ENCODE results near the gene TMEM178A.

TMEM178A gene

DNA sequence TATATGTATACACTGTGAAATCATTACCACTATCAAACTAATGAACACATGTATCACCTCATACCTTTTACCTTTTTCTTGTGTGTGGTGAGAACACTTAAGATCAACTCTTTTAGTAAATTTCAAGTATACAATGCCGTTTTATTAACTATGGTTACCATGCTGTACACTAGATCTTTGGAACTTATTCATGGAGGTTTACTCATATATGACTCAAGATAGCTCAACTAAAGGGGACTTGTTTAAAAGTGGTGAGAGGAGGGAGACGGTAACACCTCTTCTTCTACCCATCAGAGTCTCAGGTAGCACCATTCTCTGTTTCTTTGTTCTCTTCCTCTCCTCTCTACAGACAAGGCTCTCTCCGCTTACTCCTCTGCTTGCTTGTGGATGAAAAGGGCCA is 36.1 kb upstream of the TMEM178A start:
- H3K79me2 ChIP-seq (ENCODE audit: control insufficient read depth, low read length): no peaks in the 10 kb centered on the region
- H4K20me1 ChIP-seq (ENCODE audit: control insufficient read depth, insufficient read depth, low read depth, low read length): no peaks in the 10 kb centered on the region
- TF ChIP-seq, protein P1, sequence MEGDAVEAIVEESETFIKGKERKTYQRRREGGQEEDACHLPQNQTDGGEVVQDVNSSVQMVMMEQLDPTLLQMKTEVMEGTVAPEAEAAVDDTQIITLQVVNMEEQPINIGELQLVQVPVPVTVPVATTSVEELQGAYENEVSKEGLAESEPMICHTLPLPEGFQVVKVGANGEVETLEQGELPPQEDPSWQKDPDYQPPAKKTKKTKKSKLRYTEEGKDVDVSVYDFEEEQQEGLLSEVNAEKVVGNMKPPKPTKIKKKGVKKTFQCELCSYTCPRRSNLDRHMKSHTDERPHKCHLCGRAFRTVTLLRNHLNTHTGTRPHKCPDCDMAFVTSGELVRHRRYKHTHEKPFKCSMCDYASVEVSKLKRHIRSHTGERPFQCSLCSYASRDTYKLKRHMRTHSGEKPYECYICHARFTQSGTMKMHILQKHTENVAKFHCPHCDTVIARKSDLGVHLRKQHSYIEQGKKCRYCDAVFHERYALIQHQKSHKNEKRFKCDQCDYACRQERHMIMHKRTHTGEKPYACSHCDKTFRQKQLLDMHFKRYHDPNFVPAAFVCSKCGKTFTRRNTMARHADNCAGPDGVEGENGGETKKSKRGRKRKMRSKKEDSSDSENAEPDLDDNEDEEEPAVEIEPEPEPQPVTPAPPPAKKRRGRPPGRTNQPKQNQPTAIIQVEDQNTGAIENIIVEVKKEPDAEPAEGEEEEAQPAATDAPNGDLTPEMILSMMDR (IDR thresholded peaks at IDR 0.05; ENCODE audit: low read depth, low read length, poor library complexity, severe bottlenecking): no peak
- no peak for TF ChIP-seq EZH2phosphoT487 (IDR thresholded peaks at IDR 0.05; ENCODE audit: borderline replicate concordance, low read length)
- H3K36me3 ChIP-seq (ENCODE audit: control insufficient read depth, low read length): no peaks in the 10 kb centered on the region
- no peak overlapping the region for H3K4me3 ChIP-seq (ENCODE audit: low read length)
- H3K9me3 ChIP-seq (ENCODE audit: control insufficient read depth, insufficient read depth, low read length): no peaks in the 10 kb centered on the region
- no peaks in the 10 kb centered on the region for H3F3A ChIP-seq (ENCODE audit: control insufficient read depth, insufficient read depth)
- H3K9me2 ChIP-seq (replicated peaks; ENCODE audit: control insufficient read depth, low read length): no peaks in the 10 kb centered on the region
- H3K27me3 ChIP-seq (ENCODE audit: control insufficient read depth, low read length): no peaks in the 10 kb centered on the region
- no peak overlapping the region for H3K4me2 ChIP-seq (ENCODE audit: low read length)
- no peaks in the 10 kb centered on the region for H3K4me1 ChIP-seq (ENCODE audit: control insufficient read depth, low read length)
- no peak overlapping the region for H3K27ac ChIP-seq (ENCODE audit: low read depth, low read length)

DNA sequence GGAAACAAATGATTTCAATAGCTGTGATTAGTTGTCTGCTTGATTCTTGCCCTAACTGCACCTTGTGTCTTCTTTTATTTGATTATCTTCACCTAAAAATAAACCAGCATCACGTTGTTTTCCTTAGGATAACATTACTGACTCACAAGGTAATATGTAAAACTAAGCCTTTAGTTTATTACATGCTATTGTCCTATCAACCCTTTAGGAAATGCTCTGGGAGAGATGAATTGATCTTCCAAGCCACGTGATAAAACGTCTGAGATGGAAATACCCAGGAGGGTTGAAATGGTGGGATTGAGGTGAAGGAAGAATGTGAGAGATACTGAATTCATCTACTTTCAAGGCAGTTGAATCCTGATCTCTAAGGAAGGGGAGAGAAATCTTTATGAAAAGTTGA is 34.5 kb upstream of the TMEM178A start:
- H3K4me2 ChIP-seq (ENCODE audit: low read length): no peak overlapping the region
- no peak overlapping the region for H3K4me3 ChIP-seq (ENCODE audit: low read length)
- H3K27me3 ChIP-seq (ENCODE audit: control insufficient read depth, low read length): no peaks in the 10 kb centered on the region
- no peaks in the 10 kb centered on the region for H3K79me2 ChIP-seq (ENCODE audit: control insufficient read depth, low read length)
- H3F3A ChIP-seq (ENCODE audit: control insufficient read depth, insufficient read depth): no peaks in the 10 kb centered on the region
- H4K20me1 ChIP-seq (ENCODE audit: control insufficient read depth, insufficient read depth, low read depth, low read length): no peaks in the 10 kb centered on the region
- no peak overlapping the region for H3K27ac ChIP-seq (ENCODE audit: low read depth, low read length)
- H3K9me2 ChIP-seq (replicated peaks; ENCODE audit: control insufficient read depth, low read length): no peaks in the 10 kb centered on the region
- TF ChIP-seq, protein P1 (IDR thresholded peaks at IDR 0.05; ENCODE audit: low read depth, low read length, poor library complexity, severe bottlenecking): no peak
- TF ChIP-seq EZH2phosphoT487 (IDR thresholded peaks at IDR 0.05; ENCODE audit: borderline replicate concordance, low read length): no peak
- no peaks in the 10 kb centered on the region for H3K36me3 ChIP-seq (ENCODE audit: control insufficient read depth, low read length)
- H3K4me1 ChIP-seq (ENCODE audit: control insufficient read depth, low read length): no peaks in the 10 kb centered on the region
- H3K9me3 ChIP-seq (ENCODE audit: control insufficient read depth, insufficient read depth, low read length): no peaks in the 10 kb centered on the region

DNA sequence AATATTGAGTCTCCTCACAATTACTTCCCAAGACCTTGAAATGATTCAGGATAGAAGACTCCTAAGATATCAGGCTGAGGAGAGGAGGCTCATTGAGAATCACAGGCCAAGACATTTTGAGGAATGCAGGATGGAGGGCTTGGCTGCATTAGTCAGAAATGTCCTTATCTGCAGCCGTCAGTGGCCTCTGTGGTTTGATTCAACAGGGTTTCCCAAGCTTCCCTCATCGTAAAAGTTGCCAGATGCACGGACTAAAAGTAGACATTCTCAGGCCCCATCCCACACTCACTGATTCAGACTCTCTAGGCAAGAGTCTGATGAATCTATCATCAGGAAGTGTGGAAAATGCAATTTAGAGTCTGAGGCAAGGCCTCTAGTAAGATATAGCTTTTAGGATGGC is 34.0 kb upstream of the TMEM178A start:
- Histone ChIP-seq H3K4me3 (ENCODE audit: low read length) (no peak overlapping the region), H3K9me3 (ENCODE audit: control insufficient read depth, insufficient read depth, low read length) (no peaks in the 10 kb centered on the region), H4K20me1 (ENCODE audit: control insufficient read depth, insufficient read depth, low read depth, low read length) (no peaks in the 10 kb centered on the region), H3K9me2 (replicated peaks; ENCODE audit: control insufficient read depth, low read length) (no peaks in the 10 kb centered on the region), H3K27me3 (ENCODE audit: control insufficient read depth, low read length) (no peaks in the 10 kb centered on the region), H3K27ac (ENCODE audit: low read depth, low read length) (no peak overlapping the region), H3F3A (ENCODE audit: control insufficient read depth, insufficient read depth) (no peaks in the 10 kb centered on the region), H3K4me1 (ENCODE audit: control insufficient read depth, low read length) (no peaks in the 10 kb centered on the region), H3K79me2 (ENCODE audit: control insufficient read depth, low read length) (no peaks in the 10 kb centered on the region), H3K4me2 (ENCODE audit: low read length) (no peak overlapping the region), H3K36me3 (ENCODE audit: control insufficient read depth, low read length) (no peaks in the 10 kb centered on the region)
- TF ChIP-seq EZH2phosphoT487 (IDR thresholded peaks at IDR 0.05; ENCODE audit: borderline replicate concordance, low read length): no peak
- TF ChIP-seq, protein P1 (IDR thresholded peaks at IDR 0.05; ENCODE audit: low read depth, low read length, poor library complexity, severe bottlenecking): no peak

DNA sequence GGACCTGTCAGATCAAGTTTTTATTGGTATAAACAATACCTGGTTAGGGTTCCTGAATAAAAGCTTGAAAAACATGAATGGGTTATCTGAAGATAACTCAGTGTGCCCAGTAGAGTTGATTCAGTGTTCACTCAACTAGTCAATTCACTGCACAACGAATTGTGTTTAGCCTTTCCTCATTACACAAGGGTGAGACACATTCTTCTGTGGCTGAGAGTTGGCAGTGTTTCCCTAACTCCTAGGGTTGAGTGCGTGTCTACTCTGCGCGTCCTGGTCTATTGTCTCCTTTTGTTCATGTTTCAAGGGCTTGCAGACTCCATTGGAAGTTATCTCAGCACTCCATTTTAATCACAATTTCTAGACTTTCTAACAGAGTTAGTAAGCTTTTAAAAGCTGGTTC is 32.8 kb upstream of the TMEM178A start:
- Histone ChIP-seq H3K9me3 (ENCODE audit: control insufficient read depth, insufficient read depth, low read length) (no peaks in the 10 kb centered on the region), H3K4me1 (ENCODE audit: control insufficient read depth, low read length) (no peaks in the 10 kb centered on the region), H3K27me3 (ENCODE audit: control insufficient read depth, low read length) (no peaks in the 10 kb centered on the region), H3K27ac (ENCODE audit: low read depth, low read length) (no peak overlapping the region), H3K4me3 (ENCODE audit: low read length) (no peak overlapping the region), H3F3A (ENCODE audit: control insufficient read depth, insufficient read depth) (no peaks in the 10 kb centered on the region), H3K79me2 (ENCODE audit: control insufficient read depth, low read length) (no peaks in the 10 kb centered on the region), H3K4me2 (ENCODE audit: low read length) (no peak overlapping the region), H3K9me2 (replicated peaks; ENCODE audit: control insufficient read depth, low read length) (no peaks in the 10 kb centered on the region), H4K20me1 (ENCODE audit: control insufficient read depth, insufficient read depth, low read depth, low read length) (no peaks in the 10 kb centered on the region), H3K36me3 (ENCODE audit: control insufficient read depth, low read length) (no peaks in the 10 kb centered on the region)
- TF ChIP-seq, protein P1 (IDR thresholded peaks at IDR 0.05; ENCODE audit: low read depth, low read length, poor library complexity, severe bottlenecking): no peak
- no peak for TF ChIP-seq EZH2phosphoT487 (IDR thresholded peaks at IDR 0.05; ENCODE audit: borderline replicate concordance, low read length)
